HepG2 (cell line): ENCODE data around the gene SRRM4. TPM values are rescaled to one million over a fixed set of nuclear protein-coding genes. Genes with fewer than 3 reads are reported as not detected.
"Not testable (repeated sequence)": the region's sequence is repeated elsewhere in the genome, so short reads cannot be mapped to it uniquely, and the experiment has no call there.

Experiments used
- ATAC-seq: fragments of 200-7000 bp; cut with Tn5 transposase; 3 replicates; pipeline ENCODE4 v1.9.1; 2020; ENCODE audit warnings: mild to moderate bottlenecking, moderate library complexity
- BruUV-seq: library from RNA; stranded (reverse); fragments of 400-500 nt; replicated peaks from 2 replicates; lab custom pipeline; 2021; lab: Mats Ljungman, UMichigan
- CTCF ChIA-PET: fragments of 300-600 bp; formaldehyde crosslinking; extraction: SDS; loops from one replicate; lab custom pipeline; 2021; ENCODE audit warnings: low total read pairs, inconsistent platforms, low intra/inter-chr PET ratio; lab: Yijun Ruan, JAX
- POLR2A ChIA-PET: fragments of 350-600 bp; sonication (Branson Sonifier 250); formaldehyde crosslinking; loops from one replicate; lab custom pipeline; 2020; ENCODE audit warnings: antibody characterized with exemption, inconsistent platforms; lab: Yijun Ruan, JAX
- DNase-seq: peaks from one replicate; pipeline ENCODE4 v3.0.0-alpha.2; 2015; ENCODE audit warnings: low spot score
- FAIRE-seq: peaks from 3 replicates; lab custom pipeline; 2011; peaks lifted over from hg19 to GRCh38; lab: Jason Lieb, UNC
- H2AFZ ChIP-seq: one replicate; pipeline ENCODE4 v1.6.1; 2011; ENCODE audit warnings: low read length, inconsistent platforms
- H3K27ac ChIP-seq: fragments of 300-600 bp; 3 replicates; pipeline ENCODE4 v1.8.0; 2011; ENCODE audit warnings: mixed run types, mild to moderate bottlenecking, mixed read lengths, low read length, inconsistent platforms; ENCODE audit not compliant: insufficient read depth; ENCODE audit errors: extremely low read length
- H3K27me3 ChIP-seq, 2 experiments: fragments of 200-600 bp in 1 of 2; 2 replicates in 1 of 2; 3 replicates in 1 of 2; pipeline versions ENCODE4 v1.6.0 to v1.8.0; 2011; ENCODE audit warnings: low read length in 2 of 2, mild to moderate bottlenecking in 2 of 2, moderate library complexity in 2 of 2, inconsistent platforms in 1 of 2; ENCODE audit not compliant: insufficient read depth in 2 of 2, control insufficient read depth in 1 of 2
- H3K36me3 ChIP-seq, 2 experiments: fragments of 200-600 bp in 1 of 2; replicated peaks in 1 of 2; 2 replicates in 1 of 2; 3 replicates in 1 of 2; pipeline versions ENCODE4 v1.5.1 to v1.8.0; 2011; ENCODE audit warnings: low read length in 2 of 2, inconsistent platforms in 1 of 2; ENCODE audit not compliant: insufficient read depth in 2 of 2, control insufficient read depth in 1 of 2
- H3K4me1 ChIP-seq: 2 replicates; pipeline ENCODE4 v1.5.1; 2012; ENCODE audit warnings: low read length, inconsistent platforms; ENCODE audit not compliant: insufficient read depth
- H3K4me2 ChIP-seq: 2 replicates; pipeline ENCODE4 v1.6.0; 2011; ENCODE audit warnings: low read depth, low read length, inconsistent platforms
- H3K4me3 ChIP-seq, 3 experiments: fragments of 200-600 bp in 1 of 3; sonication (generic), shearing (Covaris generic) in 1 of 3; replicated peaks in 1 of 3; 2 replicates each; pipeline ENCODE4 v1.5.1; 2011 to 2016; ENCODE audit warnings: low read length in 3 of 3, inconsistent platforms in 2 of 3, low read depth in 2 of 3, mild to moderate bottlenecking in 2 of 3, control low read depth in 1 of 3, mixed read lengths in 1 of 3; ENCODE audit not compliant: insufficient read depth in 1 of 3
- H3K79me2 ChIP-seq: one replicate; pipeline ENCODE4 v1.6.1; 2011; ENCODE audit warnings: low read length, inconsistent platforms; ENCODE audit not compliant: insufficient read depth
- H3K9ac ChIP-seq: 2 replicates; pipeline ENCODE4 v1.6.0; 2011; ENCODE audit warnings: mild to moderate bottlenecking, low read depth, low read length, inconsistent platforms; ENCODE audit not compliant: insufficient read depth
- H3K9me3 ChIP-seq: 2 replicates; pipeline ENCODE4 v1.5.1; 2012; ENCODE audit warnings: mild to moderate bottlenecking, low read length
- H4K20me1 ChIP-seq: 2 replicates; pipeline ENCODE4 v1.6.0; 2011; ENCODE audit warnings: inconsistent platforms, mild to moderate bottlenecking, low read length, moderate library complexity; ENCODE audit not compliant: insufficient read depth
- CCDC6 ChIP-seq: sonication (generic); formaldehyde crosslinking; IDR thresholded peaks from 2 replicates; pipeline ENCODE4 v1.8.1; 2022; ENCODE audit warnings: mild to moderate bottlenecking, missing genetic modification reagents, moderate library complexity
- CENPX ChIP-seq: sonication (generic); formaldehyde crosslinking; IDR thresholded peaks from 2 replicates; pipeline ENCODE4 v1.9.0; 2021; ENCODE audit warnings: mild to moderate bottlenecking, missing genetic modification reagents, moderate library complexity
- ZNF101 ChIP-seq: sonication (generic); formaldehyde crosslinking; IDR thresholded peaks from 2 replicates; pipeline ENCODE4 v1.4.0; 2020; ENCODE audit warnings: mild to moderate bottlenecking, low read depth, missing genetic modification reagents, borderline replicate concordance
- ZNF510 ChIP-seq: sonication (generic); formaldehyde crosslinking; IDR thresholded peaks from 2 replicates; pipeline ENCODE4 v1.4.0; 2020; ENCODE audit warnings: low read depth, mild to moderate bottlenecking, missing genetic modification reagents
- WGBS: methylation state at CpG from one replicate; pipeline ENCODE4 v1.1.6; 2017; ENCODE audit warnings: low lambda C conversion rate; 5-methylcytosine and 5-hydroxymethylcytosine counted together
- in situ Hi-C: cut with HindIII; loops from 2 replicates; pipeline ENCODE4 v1.10.0; 2017; ENCODE audit warnings: low pct_unique_long_range_greater_than_20kb; ENCODE audit not compliant: extremely low pct_ligation_motif_present
- intact Hi-C: fragments of 100-400 bp; cut with micrococcal nuclease; formaldehyde crosslinking; loops from one replicate; pipeline ENCODE4 v1.10.0; 2022; ENCODE audit not compliant: unreplicated experiment
- polyA plus RNA-seq, 8 experiments: library from polyadenylated mRNA; depleted of rRNA in 3 of 8; stranded (reverse) in 7 of 8; unstranded in 1 of 8; fragments of >200 nt; fragmentation: Illumina TruSeq in 4 of 8; extraction: Trizol in 4 of 8; gene quantifications; 2 replicates each; pipeline versions ENCODE4 v1.2.1 to v1.2.3, GENCODE V29; 2011 to 2016; ENCODE audit warnings: low read depth in 4 of 8, missing spikeins in 1 of 8, mixed read lengths in 1 of 8; ENCODE audit not compliant: insufficient read depth in 1 of 8
- total RNA-seq, 5 experiments: library from RNA; depleted of rRNA; stranded (reverse); fragments of >200 nt; fragmentation: Illumina TruSeq; extraction: Trizol; gene quantifications; 2 replicates each; pipeline ENCODE4 v1.2.3, GENCODE V29; 2016; ENCODE audit warnings: low read depth in 1 of 5
- TF ChIP-seq, protein P1 (sequence below): sonication (generic); formaldehyde crosslinking; IDR thresholded peaks from 2 replicates; pipeline ENCODE4 v1.4.0; 2020; ENCODE audit warnings: missing genetic modification reagents, borderline replicate concordance
- TF ChIP-seq, protein P2 (sequence below): sonication (generic); formaldehyde crosslinking; IDR thresholded peaks from 2 replicates; pipeline ENCODE4 v1.4.0; 2020; ENCODE audit warnings: missing genetic modification reagents; ENCODE audit errors: not compliant biosample characterization

Gene SRRM4
- total and polyA plus RNA-seq, 2 of the 13 experiments (the other 11 are each of a cell fraction or from before 2014, with no cell fraction given): not detected

DNA sequence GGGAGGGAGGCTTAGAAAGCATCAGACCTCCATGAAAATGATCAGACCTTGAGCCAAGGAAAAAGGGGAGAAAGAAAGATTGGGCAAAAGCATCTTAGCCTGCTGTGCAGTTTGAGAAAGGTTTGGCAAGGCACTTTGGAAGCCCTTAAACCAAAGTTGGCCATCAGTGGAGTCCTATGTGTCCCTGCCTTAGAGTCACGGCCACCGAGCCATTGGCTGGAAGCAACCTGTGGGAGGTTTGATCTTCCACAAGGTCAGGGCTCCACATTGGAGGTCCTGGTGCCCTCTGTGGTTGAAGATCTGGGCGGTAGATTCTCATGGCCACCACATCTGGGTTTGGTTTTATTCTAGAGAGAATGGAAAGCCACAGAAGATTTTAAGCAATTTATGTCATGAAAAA, 44.4 kb downstream of the SRRM4 start (continued):
- TF ChIP-seq, protein P1, sequence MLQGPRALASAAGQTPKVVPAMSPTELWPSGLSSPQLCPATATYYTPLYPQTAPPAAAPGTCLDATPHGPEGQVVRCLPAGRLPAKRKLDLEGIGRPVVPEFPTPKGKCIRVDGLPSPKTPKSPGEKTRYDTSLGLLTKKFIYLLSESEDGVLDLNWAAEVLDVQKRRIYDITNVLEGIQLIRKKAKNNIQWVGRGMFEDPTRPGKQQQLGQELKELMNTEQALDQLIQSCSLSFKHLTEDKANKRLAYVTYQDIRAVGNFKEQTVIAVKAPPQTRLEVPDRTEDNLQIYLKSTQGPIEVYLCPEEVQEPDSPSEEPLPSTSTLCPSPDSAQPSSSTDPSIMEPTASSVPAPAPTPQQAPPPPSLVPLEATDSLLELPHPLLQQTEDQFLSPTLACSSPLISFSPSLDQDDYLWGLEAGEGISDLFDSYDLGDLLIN: no peak
- TF ChIP-seq CENPX (CRISPR knock-in tag) (no peak), ZNF101 (CRISPR knock-in tag) (no peak), CCDC6 (CRISPR knock-in tag) (no peak), ZNF510 (CRISPR knock-in tag) (no peak)
- TF ChIP-seq, protein P2, sequence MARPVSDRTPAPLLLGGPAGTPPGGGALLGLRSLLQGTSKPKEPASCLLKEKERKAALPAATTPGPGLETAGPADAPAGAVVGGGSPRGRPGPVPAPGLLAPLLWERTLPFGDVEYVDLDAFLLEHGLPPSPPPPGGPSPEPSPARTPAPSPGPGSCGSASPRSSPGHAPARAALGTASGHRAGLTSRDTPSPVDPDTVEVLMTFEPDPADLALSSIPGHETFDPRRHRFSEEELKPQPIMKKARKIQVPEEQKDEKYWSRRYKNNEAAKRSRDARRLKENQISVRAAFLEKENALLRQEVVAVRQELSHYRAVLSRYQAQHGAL (CRISPR knock-in tag): no peak

DNA sequence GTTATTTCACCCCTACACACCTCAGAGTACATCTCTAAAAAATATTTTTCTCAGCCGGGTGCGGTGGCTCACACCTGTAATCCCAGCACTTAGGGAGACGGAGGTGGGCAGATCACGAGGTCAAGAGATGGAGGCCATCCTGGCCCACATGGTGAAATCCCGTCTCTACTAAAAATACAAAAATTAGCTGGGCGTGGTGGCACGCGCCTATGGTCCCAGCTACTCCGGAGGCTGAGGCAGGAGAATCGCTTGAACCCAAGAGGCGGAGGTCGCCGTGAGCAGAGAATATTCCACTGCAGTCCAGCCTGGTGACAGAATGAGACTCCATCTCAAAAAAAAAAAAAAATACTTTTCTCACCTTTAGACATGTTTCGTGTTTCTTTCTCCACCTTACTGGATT, 52.0 kb downstream of the SRRM4 start:
- WGBS: 39% methylated on average over 14 of the region's 14 CpGs
- POLR2A ChIA-PET: not testable (repeated sequence)

More for the DNA sequence above, 52.0 kb downstream of the SRRM4 start:
- in situ Hi-C loops: loop anchor here (25.0 kb wide), 1 partner anchor 621 kb away; no protein-coding TSS in a partner anchor
- H3K4me2 ChIP-seq, H3K79me2 ChIP-seq, H3K4me1 ChIP-seq, H3K9ac ChIP-seq, H3K27ac ChIP-seq, H4K20me1 ChIP-seq, H2AFZ ChIP-seq, FAIRE-seq, ATAC-seq, DNase-seq, H3K27me3 ChIP-seq, intact Hi-C loops, H3K9me3 ChIP-seq, CTCF ChIA-PET, H3K4me3 ChIP-seq, BruUV-seq, H3K36me3 ChIP-seq: not testable (repeated sequence)
